ENCODE results near the gene IMMP2L.
A peak's percentile ranks its signal among the peaks of the same experiment; 100 is the strongest.
"Not testable (repeated sequence)": the region's sequence is repeated elsewhere in the genome, so short reads cannot be mapped to it uniquely, and the experiment has no call there.

Gene IMMP2L

DNA sequence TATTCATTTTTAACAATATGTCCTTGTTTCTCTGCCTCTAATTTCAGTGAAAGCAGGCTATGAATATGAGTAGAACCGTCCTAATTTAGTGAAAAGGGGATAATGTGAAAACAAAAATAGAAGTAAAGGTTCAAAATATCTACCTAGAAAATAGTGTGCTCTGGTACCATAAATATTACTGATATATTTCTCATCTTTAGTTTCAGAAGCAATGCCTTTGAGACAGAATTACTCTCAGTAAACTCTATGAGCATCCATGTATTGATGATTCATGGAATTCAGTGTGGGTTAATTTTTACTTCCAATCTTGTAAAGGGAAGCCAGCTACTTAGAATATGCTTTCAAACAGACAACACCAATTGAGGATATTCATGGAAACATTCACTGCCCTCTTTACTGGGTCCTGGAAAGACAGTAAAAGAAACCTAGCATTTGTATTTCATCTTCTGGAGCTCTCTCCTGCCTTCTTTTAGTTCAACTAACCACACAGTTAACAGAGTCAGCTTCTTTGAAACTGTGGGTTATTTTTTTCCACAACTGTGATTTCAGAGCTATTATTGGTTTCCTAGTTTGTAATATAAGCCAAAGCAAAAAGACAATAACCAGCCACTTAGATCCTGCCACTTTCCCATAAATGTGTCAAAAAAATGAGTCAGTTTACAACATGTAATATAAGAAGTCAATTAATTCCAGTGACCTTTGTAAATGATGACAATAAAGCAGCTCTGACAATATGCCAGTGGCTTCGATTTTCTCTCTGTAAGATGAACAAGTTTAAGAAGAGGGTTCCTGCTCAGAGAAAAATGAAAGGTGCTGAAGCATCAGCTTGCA is 469.7 kb downstream of the IMMP2L start:
- no peak for DNase-seq

DNA sequence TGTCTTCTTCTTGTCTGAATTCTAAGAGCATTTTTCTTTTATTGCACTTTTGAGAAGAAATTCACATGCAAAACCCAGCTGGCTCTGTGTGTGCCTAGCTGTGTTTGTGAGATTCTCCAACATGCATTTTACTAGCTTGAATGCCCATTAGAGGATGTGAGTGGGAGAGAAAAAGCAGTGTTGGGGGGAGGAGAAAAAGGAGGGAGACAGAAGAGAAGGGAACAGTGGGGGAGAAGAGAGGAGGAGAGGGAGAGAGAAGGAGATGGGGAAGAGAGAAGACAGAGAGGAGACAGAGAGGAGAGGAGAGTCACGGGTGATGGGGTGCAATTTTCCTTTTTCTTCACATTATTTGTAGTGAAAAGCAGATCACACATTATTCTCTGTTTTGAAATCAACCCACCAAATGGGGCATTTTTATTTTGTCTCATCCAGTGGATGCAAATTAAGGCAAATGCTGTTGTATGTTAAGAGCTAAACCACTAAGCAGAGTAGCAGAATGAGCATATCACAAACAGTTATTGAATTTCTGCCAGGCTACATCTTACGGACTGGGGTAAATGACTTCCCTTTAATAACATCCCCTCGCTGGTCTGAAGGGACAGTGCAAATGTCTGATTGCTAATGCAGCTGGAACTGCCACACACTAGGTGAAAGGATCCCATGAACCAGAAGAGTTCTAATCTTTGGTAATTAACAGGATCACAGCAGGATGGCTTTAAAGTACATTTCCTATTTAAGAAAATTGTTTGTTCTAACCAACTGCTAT is 470.5 kb downstream of the IMMP2L start:
- no peak for DNase-seq

DNA sequence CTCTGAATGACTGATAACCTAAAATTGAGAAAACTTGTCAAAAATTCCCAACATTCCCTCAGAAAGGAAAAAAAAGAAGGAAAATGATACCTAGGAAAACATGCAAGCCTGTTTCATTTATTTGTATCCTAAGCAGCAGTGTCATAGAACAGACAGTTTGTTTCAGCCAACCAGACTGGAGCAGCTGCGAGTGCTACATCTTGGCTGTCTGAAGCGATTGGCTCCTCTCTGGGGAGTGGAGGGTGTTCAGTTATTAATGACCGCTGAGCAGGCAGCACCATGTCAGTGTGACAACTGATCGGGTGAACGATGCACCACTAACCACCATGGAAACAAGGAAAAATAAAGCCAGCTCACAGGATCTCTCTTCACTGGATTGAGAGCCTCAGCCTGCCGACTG is 471.4 kb downstream of the IMMP2L start, which contains the start of gene LRRN3:
Gene LRRN3, plus strand, starts transcription at position 282 of the 400 bp plus-strand sequence. CDS start 31,646 bp downstream, outside the sequence.
- no peak for DNase-seq

DNA sequence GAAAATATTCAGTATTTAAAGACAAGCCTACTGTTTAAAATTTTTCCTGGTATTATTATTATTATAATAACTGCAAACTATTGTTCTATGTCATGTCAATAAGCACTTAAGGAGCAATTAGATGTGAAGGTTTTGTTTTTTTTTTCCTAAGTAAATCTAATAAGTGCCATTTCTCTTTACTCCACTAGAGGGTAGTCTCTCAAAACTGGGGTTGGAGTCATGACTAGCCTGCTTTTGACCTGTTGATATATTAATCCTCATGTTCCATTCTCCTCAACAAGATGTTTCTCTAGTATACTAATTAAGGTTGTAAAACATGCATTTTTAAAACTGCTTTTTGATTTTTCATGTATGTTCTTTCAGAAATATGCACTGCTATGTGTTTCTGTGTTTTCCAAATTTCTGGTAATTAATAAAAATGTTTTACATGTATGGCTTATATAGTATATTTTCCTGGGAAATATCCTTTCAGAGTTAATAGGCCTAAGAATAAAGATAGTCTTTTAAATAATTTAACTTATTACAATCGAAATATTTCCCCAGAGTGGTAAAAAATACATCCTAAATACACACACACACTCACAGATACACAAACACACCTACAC is 472.4 kb downstream of the IMMP2L start:
- peak; percentile 58 for DNase-seq

DNA sequence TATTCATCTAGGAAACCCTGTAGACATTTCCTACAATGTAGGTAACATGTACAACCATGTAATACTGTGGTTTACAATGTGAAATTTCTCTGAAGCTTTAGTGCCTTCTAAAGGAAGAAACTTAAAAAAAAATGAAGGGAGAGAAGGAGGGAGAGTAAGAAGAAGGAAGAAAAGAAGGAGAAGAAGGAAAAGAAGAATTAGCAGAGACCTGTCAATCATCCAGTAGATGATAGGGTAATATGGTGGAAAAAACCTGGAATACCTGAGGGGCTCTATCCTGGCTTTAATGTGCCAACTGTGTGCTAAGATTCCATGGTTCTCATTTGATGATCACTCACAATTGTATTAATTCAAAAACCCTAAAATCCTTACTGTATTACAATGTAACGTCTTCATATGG is 474.0 kb downstream of the IMMP2L start:
- no peak for DNase-seq

DNA sequence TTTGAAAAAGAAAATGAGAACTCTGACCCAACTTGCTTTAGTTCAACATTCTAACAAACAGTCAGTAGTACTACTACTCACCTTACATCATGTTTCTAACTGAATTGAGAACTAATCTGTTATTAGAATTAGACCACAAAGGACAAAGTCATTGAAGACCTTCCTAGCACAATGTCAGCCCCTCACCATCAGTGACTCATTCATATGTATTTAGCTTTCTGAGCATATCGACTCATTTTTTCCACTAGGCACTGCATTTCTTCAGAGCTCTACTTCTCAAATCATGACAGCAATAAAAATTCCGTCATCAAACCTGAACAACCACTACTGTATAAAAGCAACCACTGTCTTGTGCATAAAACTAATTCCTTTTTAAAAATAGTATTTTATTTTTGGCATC is 475.8 kb downstream of the IMMP2L start:
- peak; percentile 30 for DNase-seq

DNA sequence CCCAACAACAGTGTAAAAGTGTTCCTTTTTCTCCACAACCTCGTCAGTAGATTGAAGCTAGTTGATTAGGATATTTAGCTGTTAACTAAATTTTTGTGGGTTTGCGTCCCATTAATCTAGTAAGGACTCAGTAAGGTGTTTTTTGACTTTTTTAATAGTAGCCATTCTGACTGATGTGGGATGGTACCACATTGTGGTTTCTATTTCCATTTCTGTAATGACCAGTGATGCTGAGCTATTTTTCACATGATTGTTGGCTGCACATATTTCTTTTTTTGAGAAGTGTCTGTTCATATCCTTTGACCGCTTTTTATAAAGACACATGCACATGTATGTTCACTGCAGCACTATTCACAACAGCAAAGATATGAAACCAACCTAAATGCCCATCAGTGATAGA is 476.9 kb downstream of the IMMP2L start:
- no peak for DNase-seq

DNA sequence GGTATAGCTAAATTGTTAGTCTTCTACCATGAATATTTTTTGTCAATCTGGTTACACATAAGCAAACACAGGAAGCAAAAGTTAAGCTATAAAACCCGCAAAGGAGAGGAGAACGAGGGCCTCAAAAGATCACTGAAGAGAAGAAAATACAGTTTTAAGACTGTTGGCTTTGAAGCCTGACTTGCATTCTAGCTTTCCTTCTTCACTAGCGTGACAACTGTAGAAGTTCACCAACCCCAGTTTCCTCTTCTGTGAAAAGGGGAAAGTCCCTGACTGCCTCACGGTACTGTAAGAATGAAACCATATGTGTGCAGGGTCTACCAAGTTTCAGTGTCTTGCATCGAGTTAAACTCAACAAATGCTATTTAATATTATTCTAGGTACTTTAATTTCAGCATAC is 478.9 kb downstream of the IMMP2L start:
- peak; percentile 89 for DNase-seq

DNA sequence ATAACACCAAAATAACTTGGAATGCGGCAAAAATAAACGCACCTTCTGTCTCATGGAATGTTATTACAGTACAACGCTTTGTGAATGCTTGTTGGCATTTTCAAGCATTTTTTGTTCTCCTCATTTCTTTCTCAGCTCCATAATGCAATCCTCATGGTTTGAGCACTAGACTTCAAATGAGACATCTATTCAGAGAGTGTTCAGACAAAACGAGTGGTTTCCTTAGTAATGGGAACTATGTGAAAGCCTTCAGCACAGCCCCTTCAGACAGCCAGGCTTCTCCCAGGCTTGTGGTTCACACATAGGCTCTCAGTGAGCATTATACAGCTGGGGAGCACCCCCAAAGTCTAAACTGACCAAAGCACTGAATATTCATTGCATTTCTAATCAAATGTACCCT is 479.9 kb downstream of the IMMP2L start:
- DNase-seq, result no peak

DNA sequence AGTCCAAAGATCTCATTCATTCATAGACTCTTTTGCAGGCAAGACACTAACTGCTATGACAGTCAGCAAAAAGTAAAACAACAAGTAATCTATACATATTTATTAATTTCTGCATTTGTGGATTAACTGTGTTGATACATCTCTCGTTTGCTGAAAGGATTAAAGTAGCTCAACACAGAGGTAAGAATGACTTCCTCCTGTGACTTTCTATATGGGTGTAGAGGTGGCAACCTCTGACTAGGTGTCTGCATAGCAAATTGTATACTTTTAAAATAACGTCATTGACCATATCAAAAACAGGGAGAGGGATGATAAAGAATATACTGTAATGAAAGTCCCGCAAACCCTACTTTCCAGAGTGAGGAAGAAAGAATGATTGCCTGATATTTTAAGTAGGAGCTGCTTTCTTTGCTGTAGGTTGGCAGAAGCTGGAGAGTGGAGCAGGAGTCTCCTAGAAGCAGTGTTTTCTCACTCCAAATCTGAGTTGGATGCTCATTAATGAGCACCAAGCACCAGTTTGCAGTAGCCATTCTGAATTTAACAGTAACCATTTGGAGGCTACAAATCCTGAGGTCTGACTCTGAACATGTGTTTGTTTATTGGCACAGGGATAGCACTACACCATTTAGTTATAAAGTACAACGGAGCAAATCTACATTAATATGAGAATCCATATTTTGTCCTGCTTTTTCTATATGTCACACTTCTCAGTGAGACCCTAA is 480.6 kb downstream of the IMMP2L start:
- no peak for DNase-seq

DNA sequence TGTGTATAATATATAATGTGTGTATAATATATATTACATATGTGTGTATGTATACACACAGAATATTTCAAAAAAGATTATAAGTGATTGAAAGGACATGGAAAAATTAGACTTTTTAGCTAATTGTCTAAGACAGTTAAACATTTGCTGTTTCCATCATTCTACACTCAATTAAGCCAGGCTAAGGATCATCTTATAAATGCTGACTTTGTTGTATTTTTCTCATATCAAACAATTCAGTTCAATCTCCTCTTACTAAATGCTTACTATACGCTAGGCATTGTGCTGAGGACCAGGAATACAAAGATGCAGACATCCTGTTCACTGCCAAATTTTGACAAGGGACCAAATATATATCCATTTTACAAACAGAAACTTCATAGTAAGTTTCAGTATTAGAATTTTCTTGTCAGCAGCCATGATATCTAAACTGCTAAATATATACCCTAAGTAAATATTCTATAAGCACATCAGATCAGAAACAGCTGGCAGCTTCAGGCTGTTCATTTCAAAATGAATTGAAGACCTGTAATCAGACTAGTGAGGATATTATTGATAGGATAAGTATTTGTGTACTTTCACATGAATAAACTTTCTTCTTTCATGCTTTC is 481.7 kb downstream of the IMMP2L start:
- DNase-seq, result no peak

DNA sequence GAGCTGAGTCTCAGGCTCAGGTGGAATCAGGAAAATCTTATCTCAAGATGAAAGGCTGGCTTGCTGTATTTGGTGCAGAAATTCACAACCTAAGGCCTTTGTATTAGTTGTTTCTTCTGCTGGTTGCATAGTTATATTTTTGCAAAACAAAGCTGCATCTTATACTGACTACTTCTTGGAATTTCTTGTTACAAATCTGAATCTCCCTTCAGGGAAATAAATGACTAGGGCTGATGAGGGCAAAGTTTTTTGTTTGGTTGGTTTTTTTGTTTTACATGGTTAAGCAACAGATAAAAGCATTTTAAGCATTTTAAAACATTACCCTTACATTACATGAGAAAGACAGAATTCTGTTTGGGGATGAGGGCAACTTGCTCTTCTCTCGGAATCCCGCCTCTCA is 485.3 kb downstream of the IMMP2L start:
- no peak for DNase-seq

DNA sequence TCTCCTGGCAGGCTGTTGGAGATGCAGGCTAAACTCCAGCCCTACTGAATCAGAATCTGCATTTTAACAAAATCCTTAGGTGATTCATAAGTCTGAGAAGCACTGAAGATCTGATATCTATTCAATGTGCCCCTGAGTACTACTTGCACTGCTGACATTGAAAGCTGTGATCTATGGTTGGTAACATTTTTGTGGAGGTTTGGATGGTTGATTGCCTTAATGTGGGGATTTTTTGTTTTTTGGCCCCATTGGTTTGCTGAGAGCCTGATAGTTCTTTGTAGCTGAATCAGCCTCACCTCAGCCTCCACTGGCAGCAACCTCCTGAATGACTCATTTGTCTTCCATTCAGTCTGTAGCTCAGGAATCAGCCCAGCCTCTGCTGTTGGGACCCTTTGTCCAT is 486.1 kb downstream of the IMMP2L start:
- no peak for DNase-seq

DNA sequence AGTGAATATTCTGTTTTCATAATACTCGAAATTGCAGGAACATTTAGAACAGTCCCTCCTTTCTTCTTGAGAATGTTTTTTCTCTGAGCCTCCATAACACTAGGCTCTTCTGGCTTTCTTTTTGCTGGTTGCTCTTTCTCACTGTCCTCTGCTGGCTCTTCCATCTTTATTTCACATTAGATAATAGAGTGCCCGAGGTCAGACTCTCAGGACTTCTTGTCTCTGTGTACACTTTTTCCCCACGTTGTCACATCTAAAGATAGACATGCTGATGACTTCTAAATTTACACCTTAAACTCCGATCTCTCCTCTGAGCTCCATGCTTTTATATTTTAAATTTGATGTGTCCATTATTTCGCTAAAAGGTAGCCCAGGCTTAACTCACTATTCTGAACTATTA is 486.8 kb downstream of the IMMP2L start:
- no peak for DNase-seq

DNA sequence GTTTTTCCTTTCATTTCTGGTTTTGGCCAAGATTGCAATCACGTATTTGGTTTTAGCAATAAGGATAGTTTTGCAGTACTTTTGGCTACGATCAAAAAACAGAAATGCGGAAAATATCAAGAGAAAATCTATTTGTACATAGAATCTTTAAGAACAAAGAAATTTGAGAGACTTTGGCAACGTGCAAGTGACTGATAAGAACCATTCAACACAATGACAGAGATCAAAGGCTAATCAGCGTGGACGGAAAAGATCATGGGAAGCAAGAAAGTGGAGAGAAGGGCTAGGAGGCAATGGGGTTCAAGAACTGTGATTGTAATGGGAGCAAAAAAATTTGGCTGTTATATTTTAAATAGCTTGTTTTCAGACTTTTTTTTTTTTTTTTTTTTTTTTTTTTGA is 487.5 kb downstream of the IMMP2L start:
- DNase-seq, result no peak

DNA sequence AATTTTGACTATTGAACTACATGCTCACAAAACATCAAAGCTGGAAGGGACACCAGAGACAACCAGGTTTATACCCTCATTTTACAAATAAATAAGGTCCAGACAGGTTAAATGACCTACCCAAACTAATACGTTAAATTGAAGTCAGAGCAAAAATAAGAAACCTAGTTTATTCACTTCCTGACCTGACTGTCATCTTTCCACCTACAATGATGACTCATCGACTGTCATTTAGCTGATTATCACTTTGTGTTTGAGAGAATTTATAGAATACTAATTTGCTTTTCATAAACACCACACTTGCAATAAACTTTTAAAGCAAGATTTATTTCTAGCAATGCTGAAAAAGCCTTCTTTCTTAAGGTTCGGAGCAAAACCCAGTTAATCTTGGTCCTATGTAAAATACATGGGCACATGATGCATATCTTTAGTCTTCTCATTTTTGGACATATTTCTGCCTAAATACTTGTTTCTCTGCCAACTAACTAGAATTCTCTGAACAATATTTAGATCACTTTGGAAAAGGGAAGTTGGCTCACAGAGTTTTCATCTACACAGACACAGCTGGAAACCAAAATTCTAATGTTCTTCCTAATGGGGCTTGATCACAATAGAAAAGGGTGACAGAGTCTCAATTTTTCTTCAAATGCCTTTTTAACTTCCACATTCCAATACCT is 488.1 kb downstream of the IMMP2L start:
- peak; percentile 11 for DNase-seq

DNA sequence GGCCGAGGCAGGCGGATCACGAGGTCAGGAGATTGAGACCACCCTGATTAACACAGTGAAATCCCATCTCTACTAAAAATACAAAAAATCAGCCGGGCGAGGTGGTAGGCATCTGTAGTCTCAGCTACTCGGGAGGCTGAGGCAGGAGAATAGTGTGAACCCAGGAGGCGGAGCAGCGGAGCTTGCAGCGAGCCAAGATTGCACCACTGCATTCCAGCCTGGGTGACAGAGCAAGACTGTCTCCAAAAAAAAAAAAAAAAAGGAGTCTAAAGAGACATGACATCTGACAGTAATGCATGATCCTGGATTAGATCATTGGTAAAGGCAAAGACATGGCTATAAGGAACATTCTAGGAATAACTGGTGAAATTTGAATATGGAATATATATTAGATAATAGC is 489.6 kb downstream of the IMMP2L start:
- not testable (repeated sequence) for DNase-seq

DNA sequence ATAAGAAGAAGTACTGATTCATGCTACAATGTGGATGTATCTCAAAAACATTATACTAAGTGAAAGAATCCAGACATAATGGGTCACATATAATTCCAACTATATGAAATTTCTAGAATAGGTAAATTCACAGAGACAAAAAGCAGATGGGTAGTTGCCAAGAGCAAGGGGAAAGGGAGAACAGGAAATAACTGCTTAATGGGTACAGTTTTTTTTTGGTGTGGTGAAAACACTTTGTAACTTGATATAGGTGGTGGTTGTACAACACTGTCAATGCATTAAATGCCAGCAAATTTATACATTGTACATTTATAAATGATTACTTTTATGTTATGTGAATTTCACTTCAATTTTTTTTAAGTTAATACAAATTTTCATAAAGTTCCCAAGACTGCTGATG is 490.7 kb downstream of the IMMP2L start:
- no peak for DNase-seq

DNA sequence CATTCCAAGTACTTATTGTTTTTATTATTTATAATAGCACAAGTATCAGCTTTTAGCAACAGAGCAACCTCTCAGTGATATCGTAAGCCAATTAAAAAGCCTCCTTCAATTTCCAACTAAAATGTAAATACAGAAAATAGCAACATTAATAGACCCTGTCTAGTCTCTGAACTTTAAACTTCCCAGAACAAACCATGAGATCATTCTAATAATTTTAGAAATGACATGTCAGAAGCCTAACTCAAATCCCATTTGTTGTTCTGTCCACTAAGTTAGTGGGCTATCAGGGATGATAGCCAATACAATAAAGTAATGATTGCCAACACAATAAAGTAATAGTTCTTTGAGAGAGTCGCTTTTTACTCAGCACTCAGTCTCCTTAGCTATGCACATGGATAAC is 493.7 kb downstream of the IMMP2L start:
- DNase-seq, result no peak

DNA sequence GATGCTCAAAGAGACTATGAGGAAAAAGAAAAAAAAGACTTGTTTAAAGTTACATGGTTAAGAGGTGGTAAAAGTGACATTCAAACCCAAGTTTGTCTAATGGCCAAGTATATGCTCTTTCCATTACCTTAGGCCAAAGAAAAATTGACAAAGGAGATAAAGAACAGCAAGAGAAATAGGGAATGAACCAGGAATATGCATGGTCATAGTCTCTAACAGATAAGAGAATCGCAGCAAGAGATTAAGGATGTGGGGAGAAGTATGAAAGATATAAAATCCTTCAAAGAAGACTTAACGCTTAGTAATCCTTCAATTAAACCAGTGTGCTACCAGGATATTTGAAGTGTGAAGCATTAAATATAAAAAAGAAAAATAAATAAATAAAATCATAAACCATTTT is 494.6 kb downstream of the IMMP2L start:
- no peak for DNase-seq

DNA sequence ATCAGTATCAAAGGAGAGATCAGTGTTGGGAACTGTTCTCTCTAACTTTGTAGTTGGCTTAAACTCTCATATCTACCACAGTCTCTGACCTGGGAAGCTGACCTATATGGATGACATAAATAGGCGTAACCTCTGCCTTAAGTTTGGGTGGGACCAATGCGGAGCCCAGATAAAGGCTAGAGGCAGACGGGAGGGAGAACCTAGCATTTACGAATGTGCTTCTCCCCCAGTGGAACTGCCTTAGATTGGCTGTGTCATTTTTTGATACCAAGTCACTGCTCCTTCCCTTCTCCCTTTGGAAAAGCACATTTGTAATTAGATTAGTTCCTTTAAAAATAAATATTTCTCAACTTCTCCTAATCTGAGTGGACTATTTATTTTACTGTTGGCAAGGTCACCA is 495.0 kb downstream of the IMMP2L start:
- DNase-seq, result no peak

DNA sequence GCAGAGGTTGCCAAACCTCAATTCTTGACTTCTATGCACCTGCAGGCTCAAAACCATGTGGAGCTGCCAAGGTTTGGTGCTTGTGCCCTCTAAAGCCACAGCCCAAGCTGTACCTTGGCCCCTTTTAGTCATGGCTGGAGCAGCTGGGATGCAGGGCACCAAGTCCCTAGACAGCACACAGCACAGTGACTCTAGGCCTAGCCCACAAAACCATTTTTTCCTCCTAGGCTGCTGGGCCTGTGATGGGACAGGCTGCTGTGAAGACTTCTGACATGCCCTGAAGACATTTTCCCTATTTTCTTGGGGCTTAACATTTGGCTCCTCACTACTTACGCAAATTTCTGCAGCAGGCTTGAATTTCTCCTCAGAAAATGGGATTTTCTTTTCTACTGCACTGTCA is 499.1 kb downstream of the IMMP2L start:
- DNase-seq, result no peak

Data from inflammatory macrophage treated with lipopolysaccharide for 4 hours (primary cell).